Mucosa of descending colon (tissue), 3 donors: ENCODE measurements around the gene HLA-DPB1. TPM values are rescaled to one million over a fixed set of nuclear protein-coding genes. Genes with fewer than 3 reads are reported as not detected.

ENCODE experiments used
- ATAC-seq: fragments of 200-7000 bp; cut with Tn5 transposase; one replicate; pipeline ENCODE4 v1.9.1; 2020; ENCODE audit warnings: mild to moderate bottlenecking, moderate library complexity
- DNase-seq, 3 donors: peaks; one replicate each; pipeline ENCODE4 v3.0.0-alpha.2; 2020
- H3K36me3 ChIP-seq: fragments of 200-600 bp; one replicate; pipeline ENCODE4 v1.8.0; 2021; ENCODE audit warnings: low read depth, mild to moderate bottlenecking
- H3K4me1 ChIP-seq: fragments of 200-600 bp; one replicate; pipeline ENCODE4 v1.8.0; 2021; ENCODE audit warnings: low read depth, mild to moderate bottlenecking
- H3K4me3 ChIP-seq: fragments of 200-600 bp; one replicate; pipeline ENCODE4 v1.8.0; 2021; ENCODE audit warnings: mild to moderate bottlenecking
- H3K9me3 ChIP-seq: fragments of 200-600 bp; one replicate; pipeline ENCODE4 v1.8.0; 2021; ENCODE audit warnings: mild to moderate bottlenecking
- intact Hi-C, 2 donors: fragments of 100-400 bp; cut with DNase I in 1 of 2; cut with micrococcal nuclease in 1 of 2; formaldehyde crosslinking; loops; one replicate each; pipeline versions ENCODE4 v1.11.0 to v1.11.1; 2022; cut with DNase I, micrococcal nuclease
- total RNA-seq, 3 donors: library from RNA; stranded (reverse); fragmentation: NEBNext Ultra II Directional in 2 of 3; extraction: Animal tissue kit (Norgen Biotek cat#: 25700) in 2 of 3; gene quantifications; one replicate each; pipeline versions ENCODE4 v1.2.1 to v1.2.4, GENCODE V29; 2021 to 2023
- TF ChIP-seq, protein P1 (sequence below): fragments of 200-600 bp; IDR thresholded peaks from one replicate; pipeline ENCODE4 v1.8.0; 2022; ENCODE audit warnings: antibody characterized with exemption, mild to moderate bottlenecking
- donor health status: DM: no; HTN: no; CAD: no; lungs with moderate emphysema.
- donor health status: DM: no; HTN: no; CAD: no.
- donor health status: DM: no; HTN: yes; CAD: no.

HLA-DPB1 gene
- total RNA-seq, 3 donors from 2014 or later, result 31.2 to 55.0 (median 51.2) TPM

DNA sequence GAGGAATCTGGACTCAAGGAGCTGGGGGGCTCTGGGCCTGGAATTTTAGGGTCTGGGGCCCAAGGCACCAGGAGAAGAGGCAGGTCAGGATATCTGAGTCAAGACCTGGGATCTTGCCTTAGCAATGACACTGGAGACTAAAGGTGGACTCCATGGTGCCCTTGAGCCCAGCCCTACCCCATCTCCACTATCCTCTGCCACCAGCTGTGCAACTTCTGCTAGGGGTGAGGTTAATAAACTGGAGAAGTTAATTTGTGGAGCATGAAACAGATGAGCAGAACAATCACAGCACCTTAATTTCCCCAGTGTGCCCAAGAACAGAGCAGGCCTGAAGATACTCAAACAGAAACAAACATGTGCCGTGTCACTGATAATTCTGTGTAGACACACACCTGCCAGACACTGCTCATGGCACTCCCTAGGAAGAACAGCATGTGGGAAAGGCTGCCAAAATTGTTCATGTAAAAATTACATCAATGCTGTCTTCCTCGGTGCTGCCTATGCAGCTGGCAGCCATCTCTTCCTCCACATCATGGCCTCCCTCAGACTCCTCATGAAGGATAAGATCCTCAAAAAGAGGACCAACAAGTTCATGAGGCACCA lies 3.2 kb downstream of the HLA-DPB1 start:
- ATAC-seq (no peak), DNase-seq (no peak)
- H3K4me3 ChIP-seq, result no peak overlapping the region
- no peaks in the 10 kb centered on the region for H3K4me1 ChIP-seq
- H3K36me3 ChIP-seq, result no peaks in the 10 kb centered on the region
- TF ChIP-seq, protein P1, sequence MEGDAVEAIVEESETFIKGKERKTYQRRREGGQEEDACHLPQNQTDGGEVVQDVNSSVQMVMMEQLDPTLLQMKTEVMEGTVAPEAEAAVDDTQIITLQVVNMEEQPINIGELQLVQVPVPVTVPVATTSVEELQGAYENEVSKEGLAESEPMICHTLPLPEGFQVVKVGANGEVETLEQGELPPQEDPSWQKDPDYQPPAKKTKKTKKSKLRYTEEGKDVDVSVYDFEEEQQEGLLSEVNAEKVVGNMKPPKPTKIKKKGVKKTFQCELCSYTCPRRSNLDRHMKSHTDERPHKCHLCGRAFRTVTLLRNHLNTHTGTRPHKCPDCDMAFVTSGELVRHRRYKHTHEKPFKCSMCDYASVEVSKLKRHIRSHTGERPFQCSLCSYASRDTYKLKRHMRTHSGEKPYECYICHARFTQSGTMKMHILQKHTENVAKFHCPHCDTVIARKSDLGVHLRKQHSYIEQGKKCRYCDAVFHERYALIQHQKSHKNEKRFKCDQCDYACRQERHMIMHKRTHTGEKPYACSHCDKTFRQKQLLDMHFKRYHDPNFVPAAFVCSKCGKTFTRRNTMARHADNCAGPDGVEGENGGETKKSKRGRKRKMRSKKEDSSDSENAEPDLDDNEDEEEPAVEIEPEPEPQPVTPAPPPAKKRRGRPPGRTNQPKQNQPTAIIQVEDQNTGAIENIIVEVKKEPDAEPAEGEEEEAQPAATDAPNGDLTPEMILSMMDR, result no peak
- intact Hi-C loops, result loop anchor here (10.0 kb wide), 1 partner anchor 64 kb away; no protein-coding TSS in a partner anchor
- no peaks in the 10 kb centered on the region for H3K9me3 ChIP-seq

DNA sequence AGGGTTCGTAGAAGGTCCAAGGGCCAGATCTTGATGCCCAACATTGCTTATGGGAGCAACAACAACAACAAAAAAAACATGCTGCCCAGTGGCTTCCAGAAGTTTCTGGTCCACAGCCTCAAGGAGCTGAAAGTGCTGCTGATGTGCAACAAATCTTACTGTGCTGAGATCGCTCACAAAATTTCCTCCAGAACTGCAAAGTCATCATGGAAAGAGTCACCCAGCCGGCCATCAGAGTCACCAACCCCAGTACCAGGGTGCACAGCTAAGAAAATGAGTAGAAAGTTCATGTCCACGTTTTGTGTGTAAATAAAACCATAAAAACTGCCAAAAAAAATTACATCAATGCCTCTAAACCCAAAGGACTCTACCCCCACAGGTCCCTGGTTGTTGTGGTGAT lies 3.8 kb downstream of the HLA-DPB1 start:
- Histone ChIP-seq H3K36me3 (no peaks in the 10 kb centered on the region), H3K4me1 (no peaks in the 10 kb centered on the region), H3K9me3 (no peaks in the 10 kb centered on the region), H3K4me3 (no peak overlapping the region)
- no peak for ATAC-seq
- TF ChIP-seq, protein P1, result no peak
- no peak for DNase-seq
- intact Hi-C loops, result loop anchor here (10.0 kb wide), 1 partner anchor 65 kb away; no protein-coding TSS in a partner anchor

DNA sequence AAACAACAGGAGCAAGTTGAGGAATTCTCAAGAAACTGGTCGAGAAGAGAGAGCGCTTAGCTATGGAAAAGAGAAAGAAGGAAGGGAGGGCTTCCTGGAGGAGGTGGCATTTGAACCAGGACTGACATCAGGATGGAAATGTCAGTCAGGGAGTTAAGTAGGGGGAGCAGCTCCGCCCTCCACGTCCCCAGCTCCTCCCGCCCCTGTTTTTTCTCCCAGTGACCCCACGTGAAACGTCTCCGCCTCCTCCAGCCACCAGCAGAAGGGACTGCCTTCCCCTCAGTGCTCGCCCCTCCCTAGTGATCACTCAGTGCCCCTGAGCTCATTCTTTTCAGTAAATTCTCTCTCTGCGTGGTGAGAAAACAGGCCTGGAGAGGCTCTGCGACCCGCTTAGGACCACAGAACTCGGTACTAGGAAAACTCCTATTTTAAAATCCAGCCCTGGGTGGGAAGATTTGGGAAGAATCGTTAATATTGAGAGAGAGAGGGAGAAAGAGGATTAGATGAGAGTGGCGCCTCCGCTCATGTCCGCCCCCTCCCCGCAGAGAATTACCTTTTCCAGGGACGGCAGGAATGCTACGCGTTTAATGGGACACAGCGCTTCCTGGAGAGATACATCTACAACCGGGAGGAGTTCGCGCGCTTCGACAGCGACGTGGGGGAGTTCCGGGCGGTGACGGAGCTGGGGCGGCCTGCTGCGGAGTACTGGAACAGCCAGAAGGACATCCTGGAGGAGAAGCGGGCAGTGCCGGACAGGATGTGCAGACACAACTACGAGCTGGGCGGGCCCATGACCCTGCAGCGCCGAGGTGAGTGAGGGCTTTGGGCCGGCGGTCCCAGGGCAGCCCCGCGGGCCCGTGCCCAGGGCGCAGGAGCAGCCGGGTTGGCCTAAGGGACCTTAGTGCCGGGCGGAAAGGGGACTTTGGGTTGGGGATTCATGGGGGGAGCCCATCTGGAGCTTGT lies 4.6 kb downstream of the HLA-DPB1 start:
- H3K4me3 ChIP-seq, result no peak overlapping the region
- ATAC-seq, result peak; percentile 30
- intact Hi-C loops, result no loop called here
- TF ChIP-seq, protein P1, result no peak
- H3K9me3 ChIP-seq, result no peaks in the 10 kb centered on the region
- peak in 2 of 3 donors; percentile 24 to 44 for DNase-seq
- H3K36me3 ChIP-seq, result no peaks in the 10 kb centered on the region
- H3K4me1 ChIP-seq, result no peaks in the 10 kb centered on the region

DNA sequence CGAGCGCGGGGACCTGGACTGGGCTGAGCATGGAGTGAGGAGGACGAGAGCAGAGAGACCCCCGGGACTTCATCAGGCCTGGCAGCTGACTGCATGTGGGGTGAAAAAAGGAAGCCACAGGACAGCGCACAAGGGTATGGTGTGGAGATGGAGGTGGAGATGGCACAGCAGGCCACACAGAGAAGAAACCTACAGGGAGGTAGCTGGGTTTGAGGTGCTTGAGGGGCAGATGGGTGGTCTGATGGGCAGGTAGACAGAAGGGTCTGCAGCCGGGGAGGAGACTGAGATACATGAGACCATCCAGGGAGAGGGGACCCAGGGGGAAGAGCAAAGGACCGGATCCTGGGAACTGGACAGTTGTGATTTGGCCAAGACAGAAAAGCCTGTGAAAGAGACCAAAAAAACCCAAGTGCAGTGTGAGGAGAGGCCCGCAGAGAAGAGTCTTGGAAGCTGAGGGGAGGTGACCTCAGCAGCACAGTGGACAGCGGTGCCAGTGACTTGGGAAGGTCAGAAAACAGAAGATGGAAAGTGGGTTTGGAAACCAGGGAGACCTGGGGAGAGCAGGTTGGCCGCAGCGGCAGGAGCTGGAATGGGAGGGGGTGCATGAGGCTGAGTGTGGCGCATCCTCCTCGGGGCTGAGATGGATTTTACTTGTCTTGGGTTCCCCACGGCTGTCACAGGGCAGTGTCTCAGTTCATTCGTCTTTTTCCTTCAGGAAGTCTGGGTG lies 5.5 kb downstream of the HLA-DPB1 start:
- no peak for DNase-seq
- Histone ChIP-seq H3K4me3 (no peak overlapping the region), H3K9me3 (no peaks in the 10 kb centered on the region), H3K36me3 (no peaks in the 10 kb centered on the region), H3K4me1 (no peaks in the 10 kb centered on the region)
- TF ChIP-seq, protein P1, result no peak
- intact Hi-C loops, result no loop called here
- ATAC-seq, result no peak

DNA sequence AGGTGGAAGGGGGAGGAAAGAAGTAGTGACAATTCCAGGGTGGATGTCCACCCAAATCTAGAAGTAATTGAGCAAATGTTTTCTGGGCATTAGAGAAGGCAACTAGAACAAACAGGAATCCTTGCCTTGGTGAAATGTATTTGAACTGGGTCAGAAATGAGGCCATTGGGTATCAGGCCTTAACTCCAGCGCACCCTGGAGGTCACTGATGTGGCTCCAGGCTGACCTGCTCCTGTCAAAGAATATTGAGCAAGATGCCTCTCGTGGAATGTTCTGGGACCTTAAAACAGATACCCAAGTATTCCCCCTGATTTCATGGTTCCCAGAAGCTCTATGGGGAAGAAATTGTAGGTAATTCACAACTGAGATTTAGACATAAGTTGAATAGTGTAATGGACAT lies 6.9 kb downstream of the HLA-DPB1 start:
- no peaks in the 10 kb centered on the region for H3K4me1 ChIP-seq
- DNase-seq (no peak), ATAC-seq (peak; percentile 44)
- H3K4me3 ChIP-seq, result no peak overlapping the region
- TF ChIP-seq, protein P1, result no peak
- H3K36me3 ChIP-seq, result no peaks in the 10 kb centered on the region
- intact Hi-C loops, result no loop called here
- H3K9me3 ChIP-seq, result no peaks in the 10 kb centered on the region
